ACC112 (cell line): ENCODE data around the gene ARHGEF1.

Experiments used
- H2AFZ ChIP-seq: fragments of 200-600 bp; sonication (generic); one replicate; pipeline ENCODE4 v1.6.0; 2017; ENCODE audit warnings: antibody characterized with exemption, low read length; ENCODE audit not compliant: unreplicated experiment
- H3K27ac ChIP-seq: fragments of 200-600 bp; sonication (generic); 2 replicates; pipeline ENCODE4 v1.5.1; 2014; ENCODE audit warnings: low read depth, mild to moderate bottlenecking, antibody characterized with exemption, low read length, moderate library complexity
- H3K27me3 ChIP-seq: fragments of 200-600 bp; sonication (generic); 2 replicates; pipeline ENCODE4 v1.6.1; 2014; ENCODE audit warnings: mild to moderate bottlenecking, antibody characterized with exemption, low read length, moderate library complexity, mixed read lengths; ENCODE audit not compliant: insufficient read depth
- H3K36me3 ChIP-seq: fragments of 200-600 bp; sonication (generic); 2 replicates; pipeline ENCODE4 v1.6.1; 2016; ENCODE audit warnings: mild to moderate bottlenecking, antibody characterized with exemption, low read length, moderate library complexity, mixed read lengths; ENCODE audit not compliant: insufficient read depth
- H3K4me1 ChIP-seq: fragments of 200-600 bp; sonication (generic); one replicate; pipeline ENCODE4 v1.6.1; 2016; ENCODE audit warnings: low read length, mixed read lengths; ENCODE audit not compliant: insufficient read depth, unreplicated experiment, control insufficient read depth
- H3K4me3 ChIP-seq: fragments of 200-600 bp; sonication (generic); 2 replicates; pipeline ENCODE4 v1.5.1; 2014; ENCODE audit warnings: mild to moderate bottlenecking, low read depth, low read length
- H3K79me2 ChIP-seq: fragments of 200-600 bp; sonication (generic); one replicate; pipeline ENCODE4 v1.6.0; 2016; ENCODE audit warnings: low read length; ENCODE audit not compliant: control insufficient read depth, unreplicated experiment, insufficient read depth

Gene ARHGEF1

GRCh38 chr19:41882568-41883462 is at the start of gene ARHGEF1:
ARHGEF1 (plus strand) TSS chr19:41883184; CDS start chr19:41888083, 4,899 bp downstream.
- peaks cover 30% of the 10 kb centered on the region for H3K79me2 ChIP-seq
- peak within 1 kb of the TSS; percentile 84 for H2AFZ ChIP-seq

GRCh38 chr19:41837981-41838708 is 44.8 kb upstream of the ARHGEF1 start:
- Histone ChIP-seq H3K4me1 (no peaks in the 10 kb centered on the region), H3K27me3 (peaks cover 50% of the 10 kb centered on the region), H2AFZ (no peak overlapping the region), H3K79me2 (no peaks in the 10 kb centered on the region), H3K4me3 (no peak overlapping the region), H3K36me3 (no peaks in the 10 kb centered on the region), H3K27ac (no peak overlapping the region)

More at GRCh38 chr19:41882568-41883462, at the start of gene ARHGEF1:
- Histone ChIP-seq H3K27me3 (no peaks in the 10 kb centered on the region), H3K4me1 (peaks cover 14% of the 10 kb centered on the region), H3K36me3 (no peaks in the 10 kb centered on the region), H3K27ac (no peak within 1 kb of the TSS), H3K4me3 (peak within 1 kb of the TSS; percentile 86)

- Histone ChIP-seq H3K36me3 (no peaks in the 10 kb centered on the region), H3K4me1 (no peaks in the 10 kb centered on the region), H3K27ac (no peak overlapping the region), H3K79me2 (no peaks in the 10 kb centered on the region), H3K27me3 (peaks cover 48% of the 10 kb centered on the region), H3K4me3 (no peak overlapping the region), H2AFZ (no peak overlapping the region)
These were observed 43.8 kb upstream of the ARHGEF1 start for GRCh38 chr19:41839211-41839610.

- no peak overlapping the region for H3K4me3 ChIP-seq
- no peak overlapping the region for H3K27ac ChIP-seq
- H3K36me3 ChIP-seq: no peaks in the 10 kb centered on the region
- no peaks in the 10 kb centered on the region for H3K79me2 ChIP-seq
- peaks cover 20% of the 10 kb centered on the region for H3K27me3 ChIP-seq
- H2AFZ ChIP-seq: no peak overlapping the region
- no peaks in the 10 kb centered on the region for H3K4me1 ChIP-seq
These were observed 39.6 kb upstream of the ARHGEF1 start for GRCh38 chr19:41843371-41843770.

GRCh38 chr19:41844601-41845000 is 38.4 kb upstream of the ARHGEF1 start, which contains the start of gene LYPD4:
LYPD4 (minus strand) TSS chr19:41844683; CDS start chr19:41839285, 5,398 bp downstream.
- no peak within 1 kb of the TSS for H2AFZ ChIP-seq
- H3K36me3 ChIP-seq: no peaks in the 10 kb centered on the region
- no peaks in the 10 kb centered on the region for H3K4me1 ChIP-seq
- no peak within 1 kb of the TSS for H3K27ac ChIP-seq
- no peak within 1 kb of the TSS for H3K4me3 ChIP-seq
- no peaks in the 10 kb centered on the region for H3K79me2 ChIP-seq
- H3K27me3 ChIP-seq: peaks cover 11% of the 10 kb centered on the region

GRCh38 chr19:41845001-41845050 is 38.2 kb upstream of the ARHGEF1 start, which contains the start of gene DMRTC2:
DMRTC2 (plus strand) TSS chr19:41845042; CDS start chr19:41847429, 2,387 bp downstream.
- no peak within 1 kb of the TSS for H3K27ac ChIP-seq
- H3K79me2 ChIP-seq: no peaks in the 10 kb centered on the region
- H3K27me3 ChIP-seq: peaks cover 11% of the 10 kb centered on the region
- H3K36me3 ChIP-seq: no peaks in the 10 kb centered on the region
- H2AFZ ChIP-seq: no peak within 1 kb of the TSS
- H3K4me3 ChIP-seq: no peak within 1 kb of the TSS
- no peaks in the 10 kb centered on the region for H3K4me1 ChIP-seq

- no peak overlapping the region for H3K4me3 ChIP-seq
- H2AFZ ChIP-seq: no peak overlapping the region
- peaks cover 11% of the 10 kb centered on the region for H3K27me3 ChIP-seq
- no peaks in the 10 kb centered on the region for H3K79me2 ChIP-seq
- H3K4me1 ChIP-seq: no peaks in the 10 kb centered on the region
- H3K27ac ChIP-seq: no peak overlapping the region
- H3K36me3 ChIP-seq: no peaks in the 10 kb centered on the region
These were observed 37.9 kb upstream of the ARHGEF1 start for GRCh38 chr19:41845051-41845590.

- H3K4me3 ChIP-seq: no peak overlapping the region
These were observed 35.5 kb upstream of the ARHGEF1 start for GRCh38 chr19:41847351-41848105.

GRCh38 chr19:41848666-41849065 is 34.3 kb upstream of the ARHGEF1 start:
- no peaks in the 10 kb centered on the region for H3K4me1 ChIP-seq
- H3K79me2 ChIP-seq: no peaks in the 10 kb centered on the region
- H3K27me3 ChIP-seq: peaks cover 30% of the 10 kb centered on the region
- H3K27ac ChIP-seq: no peak overlapping the region
- H3K4me3 ChIP-seq: no peak overlapping the region
- H2AFZ ChIP-seq: no peak overlapping the region
- no peaks in the 10 kb centered on the region for H3K36me3 ChIP-seq

More at GRCh38 chr19:41847351-41848105, 35.5 kb upstream of the ARHGEF1 start:
- no peaks in the 10 kb centered on the region for H3K36me3 ChIP-seq
- no peak overlapping the region for H2AFZ ChIP-seq
- peaks cover 19% of the 10 kb centered on the region for H3K27me3 ChIP-seq
- no peaks in the 10 kb centered on the region for H3K79me2 ChIP-seq
- H3K27ac ChIP-seq: no peak overlapping the region
- H3K4me1 ChIP-seq: no peaks in the 10 kb centered on the region

GRCh38 chr19:41849067-41849466 is 33.9 kb upstream of the ARHGEF1 start:
- Histone ChIP-seq H3K27me3 (peaks cover 34% of the 10 kb centered on the region), H2AFZ (no peak overlapping the region), H3K4me1 (no peaks in the 10 kb centered on the region), H3K4me3 (no peak overlapping the region), H3K27ac (no peak overlapping the region), H3K79me2 (no peaks in the 10 kb centered on the region), H3K36me3 (no peaks in the 10 kb centered on the region)
